NCI-H345 (cell line): Measurements from ENCODE around the gene HOXC13.

ENCODE experiments used
- DNase-seq: peaks from one replicate; lab custom pipeline; 2025; lab: John Stamatoyannopoulos, UW

Gene HOXC13

DNA sequence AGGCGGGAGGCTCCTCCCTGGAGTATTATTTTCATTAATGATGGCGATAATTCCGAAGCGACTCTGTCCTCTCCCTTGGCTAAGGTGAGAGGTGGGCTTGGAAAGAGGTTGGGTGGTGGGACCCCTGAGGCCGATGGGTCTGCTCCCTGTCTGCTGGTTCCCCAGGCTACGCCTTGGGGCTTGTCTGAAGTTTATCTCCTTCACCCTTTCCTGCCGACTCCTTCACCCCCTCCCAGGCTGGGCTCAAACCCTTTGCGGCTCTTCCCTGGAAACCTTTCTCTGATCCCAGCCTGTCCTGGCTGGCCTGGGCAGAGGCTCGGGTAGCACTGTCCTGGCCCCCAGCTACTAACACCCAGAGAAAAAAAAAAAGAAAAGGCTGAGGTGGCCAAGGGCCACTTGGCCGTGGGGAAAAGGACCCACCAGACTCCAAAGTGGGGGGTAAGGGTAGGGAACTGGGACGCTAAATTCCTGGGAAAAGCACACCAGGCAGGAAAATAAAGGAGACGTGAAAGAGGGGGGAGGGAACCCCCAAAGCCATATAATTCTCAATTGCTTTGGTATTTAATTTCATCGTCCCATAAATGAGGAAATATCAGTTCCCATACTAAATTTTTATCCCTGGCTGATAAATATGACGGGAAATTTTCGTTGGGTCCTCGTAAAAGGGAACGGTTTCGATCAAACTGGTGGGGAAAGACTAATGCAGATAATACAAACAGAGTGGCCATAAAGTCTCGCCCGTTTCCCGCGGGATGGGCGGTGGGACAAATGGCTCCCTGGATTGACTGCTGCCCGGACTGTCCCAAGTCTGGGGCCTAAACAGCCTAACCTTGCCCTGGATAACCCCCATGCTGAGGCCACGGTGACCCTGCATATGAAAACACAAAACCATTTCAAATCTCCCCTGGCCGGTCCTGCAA is 44.3 kb downstream of the HOXC13 start:
- no peak for DNase-seq

DNA sequence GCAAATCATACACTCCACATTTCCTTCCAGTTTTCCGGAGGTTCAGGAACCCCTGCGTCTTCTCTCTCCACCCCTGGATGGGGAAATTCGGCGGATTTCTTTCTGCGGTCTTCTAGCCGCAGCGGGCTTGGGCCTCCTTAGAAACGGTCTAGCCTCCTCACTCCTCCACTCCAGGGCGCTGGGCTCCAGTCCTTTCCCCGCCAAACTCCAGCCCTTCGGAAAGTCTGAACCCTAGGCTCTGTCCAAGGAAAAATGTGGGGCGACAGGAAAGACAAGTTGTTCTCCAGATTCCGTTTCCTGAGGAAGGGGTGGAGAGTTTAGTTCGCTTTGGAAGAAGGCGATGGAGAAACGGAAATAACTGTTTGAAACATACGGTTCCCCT is 44.9 kb downstream of the HOXC13 start:
- no peak for DNase-seq

DNA sequence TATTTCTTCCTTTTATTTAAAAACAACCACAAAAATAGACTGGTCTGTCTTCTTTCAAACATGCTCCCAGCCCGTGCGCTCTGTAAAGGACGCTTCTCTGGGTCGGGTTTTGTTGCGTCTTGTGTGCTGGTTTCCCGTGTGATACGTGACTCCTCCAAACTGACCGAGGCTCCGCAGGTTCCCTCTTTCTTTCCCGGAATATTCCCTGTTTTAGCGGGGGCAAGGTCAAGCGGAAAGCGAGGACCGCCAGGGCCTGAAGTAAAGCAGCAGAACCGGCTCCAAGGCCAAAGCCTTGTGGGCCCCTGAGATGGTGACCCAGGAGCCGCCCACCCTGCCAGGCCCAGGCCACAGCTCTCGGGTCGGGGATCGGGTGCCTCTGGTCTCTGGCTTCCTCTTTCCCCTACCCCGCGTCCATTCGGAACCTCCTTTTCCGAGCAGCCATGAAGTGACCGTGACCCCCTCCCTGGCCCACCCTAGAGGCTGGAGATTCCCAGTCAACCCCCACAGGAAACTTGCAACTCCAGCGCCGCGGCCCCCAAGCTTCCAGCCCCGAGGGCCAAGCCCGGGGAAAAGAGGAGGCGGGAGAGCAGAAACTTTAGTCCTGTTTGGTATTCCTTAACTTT is 45.4 kb downstream of the HOXC13 start:
- no peak for DNase-seq

DNA sequence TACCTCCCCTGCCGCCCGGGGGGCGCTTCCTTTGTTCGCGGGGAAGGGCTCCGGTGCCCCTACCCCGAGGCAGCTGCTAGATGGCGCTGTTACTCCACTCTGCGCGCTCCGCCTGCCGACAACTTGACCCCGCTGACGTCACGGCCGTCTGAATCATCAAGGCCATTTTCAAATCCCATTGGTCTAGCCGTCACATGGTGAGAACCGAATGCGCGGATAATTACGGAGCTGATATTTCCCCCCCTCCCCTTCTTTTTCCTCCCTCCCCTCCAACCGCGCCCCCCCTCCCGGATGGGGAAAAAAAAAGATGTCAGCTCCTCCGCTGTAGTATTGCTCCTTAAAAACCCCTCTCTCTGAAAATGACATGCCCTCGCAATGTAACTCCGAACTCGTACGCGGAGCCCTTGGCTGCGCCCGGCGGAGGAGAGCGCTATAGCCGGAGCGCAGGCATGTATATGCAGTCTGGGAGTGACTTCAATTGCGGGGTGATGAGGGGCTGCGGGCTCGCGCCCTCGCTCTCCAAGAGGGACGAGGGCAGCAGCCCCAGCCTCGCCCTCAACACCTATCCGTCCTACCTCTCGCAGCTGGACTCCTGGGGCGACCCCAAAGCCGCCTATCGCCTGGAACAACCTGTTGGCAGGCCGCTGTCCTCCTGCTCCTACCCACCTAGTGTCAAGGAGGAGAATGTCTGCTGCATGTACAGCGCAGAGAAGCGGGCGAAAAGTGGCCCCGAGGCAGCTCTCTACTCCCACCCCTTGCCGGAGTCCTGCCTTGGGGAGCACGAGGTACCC is 46.5 kb downstream of the HOXC13 start, which contains the start of gene HOXC10:
Gene HOXC10, plus strand, starts transcription at position 246 of the 791 bp plus-strand sequence. Its CDS starts 114 bp downstream, at position 360.
- peak; percentile 54 for DNase-seq

DNA sequence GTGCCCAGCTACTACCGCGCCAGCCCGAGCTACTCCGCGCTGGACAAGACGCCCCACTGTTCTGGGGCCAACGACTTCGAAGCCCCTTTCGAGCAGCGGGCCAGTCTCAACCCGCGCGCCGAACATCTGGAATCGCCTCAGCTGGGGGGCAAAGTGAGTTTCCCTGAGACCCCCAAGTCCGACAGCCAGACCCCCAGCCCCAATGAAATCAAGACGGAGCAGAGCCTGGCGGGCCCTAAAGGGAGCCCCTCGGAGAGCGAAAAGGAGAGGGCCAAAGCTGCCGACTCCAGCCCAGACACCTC is 47.0 kb downstream of the HOXC13 start:
- no peak for DNase-seq

DNA sequence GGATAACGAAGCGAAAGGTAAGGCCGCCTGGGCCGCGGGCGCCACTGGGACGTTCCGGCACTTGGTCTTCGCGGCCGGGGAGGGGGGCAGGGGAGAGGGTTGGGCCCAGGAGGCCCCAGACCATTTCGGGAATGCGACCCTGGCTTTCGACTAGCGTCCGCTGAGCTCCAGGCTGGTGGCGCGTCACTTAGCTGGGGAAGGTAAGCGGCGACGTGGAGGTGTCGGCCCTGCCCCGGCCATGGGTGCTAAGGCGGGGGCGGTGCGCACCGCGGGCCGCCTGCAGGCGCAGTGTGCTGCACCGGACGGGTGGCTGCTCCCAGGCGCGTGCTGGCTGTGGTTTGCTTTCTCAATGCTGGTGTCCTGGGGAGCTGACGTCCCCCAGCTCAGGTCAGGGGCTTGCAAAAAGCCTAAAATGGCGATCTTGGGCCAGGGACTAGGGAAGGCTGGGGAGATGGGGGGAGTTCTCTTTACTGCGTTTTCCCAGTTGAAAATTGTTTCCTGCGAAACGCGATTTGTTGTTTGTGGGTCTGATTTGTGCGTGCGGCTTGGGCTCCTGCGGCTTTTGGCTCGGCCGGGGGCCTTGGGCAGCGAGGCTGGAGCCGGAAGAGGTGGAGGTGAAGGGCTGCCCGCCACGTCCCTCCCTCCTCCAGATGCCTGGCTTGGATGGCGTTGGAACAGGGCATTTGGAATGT is 47.5 kb downstream of the HOXC13 start:
- no peak for DNase-seq

DNA sequence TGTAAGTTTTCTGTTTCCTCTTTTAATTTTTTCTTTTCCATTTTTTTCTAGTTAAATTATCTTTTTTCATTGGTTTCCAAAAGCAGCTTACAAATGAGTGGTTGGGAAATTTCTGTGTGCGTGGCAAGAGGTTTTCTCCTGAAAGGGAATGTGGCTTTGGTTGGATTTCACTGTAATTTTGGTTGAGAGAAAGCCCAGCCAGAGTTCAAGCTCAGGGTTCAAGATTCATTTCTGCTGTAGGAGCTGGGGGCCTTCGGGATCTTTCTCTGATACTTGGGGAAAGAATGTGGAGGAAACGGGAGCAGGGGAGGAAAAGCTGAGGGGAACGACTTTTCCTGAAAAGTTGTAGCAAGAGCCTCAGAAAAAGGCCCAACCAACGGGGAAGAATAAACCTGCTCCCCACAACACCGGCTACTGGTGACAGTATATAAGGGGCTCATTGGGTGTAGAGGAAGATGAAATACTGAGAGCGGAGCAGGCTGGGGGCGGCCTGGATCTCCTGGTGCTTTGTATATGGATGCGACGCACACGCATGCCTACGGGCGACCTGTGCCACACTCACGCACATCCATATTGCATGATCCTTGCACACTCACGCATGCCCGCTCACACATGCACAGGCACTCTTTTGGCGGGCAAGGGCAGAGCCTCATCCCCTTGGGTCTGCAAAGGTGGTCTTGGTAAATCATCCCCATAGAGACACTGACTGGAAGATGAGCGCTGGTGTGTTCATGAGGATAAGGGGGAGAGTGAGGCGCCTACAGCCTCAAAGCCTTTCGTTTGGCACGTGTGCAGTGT is 48.3 kb downstream of the HOXC13 start:
- no peak for DNase-seq

DNA sequence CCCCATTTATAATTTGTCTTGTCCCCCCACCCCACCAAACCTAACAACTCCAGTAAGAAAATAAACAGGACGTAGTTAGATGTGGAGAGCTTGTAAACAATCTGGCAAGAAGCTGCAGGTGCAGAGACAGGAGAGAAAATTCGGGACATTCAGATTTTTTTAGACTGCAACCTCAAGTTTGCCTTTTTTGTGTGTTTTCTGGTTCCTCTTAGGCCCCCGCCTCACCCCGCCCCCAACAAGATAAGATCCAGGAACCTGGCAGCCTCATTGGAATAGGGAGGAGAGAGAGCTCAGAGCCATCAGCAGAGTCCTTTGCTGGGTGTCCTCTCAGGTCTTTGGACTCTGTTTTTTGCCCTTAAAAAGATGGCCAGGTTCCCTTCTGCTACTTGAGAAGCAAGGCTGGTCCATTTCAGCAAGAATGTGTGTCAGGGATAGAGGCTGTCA is 49.2 kb downstream of the HOXC13 start:
- DNase-seq = no peak

DNA sequence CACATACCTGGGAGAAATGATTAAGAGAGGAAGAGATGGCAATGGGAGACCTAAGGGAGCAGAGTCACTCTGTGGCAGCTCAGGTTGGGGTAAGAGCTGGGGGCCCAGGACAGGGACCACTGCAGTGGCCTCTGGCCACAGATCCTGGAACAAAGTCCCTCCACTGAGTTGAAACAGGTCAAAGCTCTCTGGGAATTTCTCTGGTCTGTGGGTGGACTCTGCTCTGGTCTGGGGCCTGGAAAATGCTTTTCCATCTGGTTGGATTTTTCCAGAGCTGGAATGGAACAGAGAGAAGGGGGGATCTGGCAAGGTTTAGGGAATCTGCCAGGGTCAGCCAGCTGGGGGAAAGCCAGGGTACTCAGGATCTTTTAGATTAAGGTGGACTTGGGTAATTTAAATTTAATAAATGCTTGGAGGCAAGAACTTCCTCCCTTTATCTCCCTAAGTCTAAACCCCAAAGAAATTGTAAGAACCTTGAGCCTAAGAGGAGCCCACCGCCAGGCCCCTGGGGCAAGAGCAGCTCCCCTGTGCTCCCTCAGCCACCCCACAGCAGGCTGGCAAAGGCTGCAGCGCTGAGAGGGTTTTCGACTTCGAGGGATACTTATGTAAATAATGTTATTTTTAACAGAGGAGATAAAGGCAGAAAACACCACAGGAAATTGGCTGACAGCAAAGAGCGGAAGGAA is 50.1 kb downstream of the HOXC13 start:
- no peak for DNase-seq

DNA sequence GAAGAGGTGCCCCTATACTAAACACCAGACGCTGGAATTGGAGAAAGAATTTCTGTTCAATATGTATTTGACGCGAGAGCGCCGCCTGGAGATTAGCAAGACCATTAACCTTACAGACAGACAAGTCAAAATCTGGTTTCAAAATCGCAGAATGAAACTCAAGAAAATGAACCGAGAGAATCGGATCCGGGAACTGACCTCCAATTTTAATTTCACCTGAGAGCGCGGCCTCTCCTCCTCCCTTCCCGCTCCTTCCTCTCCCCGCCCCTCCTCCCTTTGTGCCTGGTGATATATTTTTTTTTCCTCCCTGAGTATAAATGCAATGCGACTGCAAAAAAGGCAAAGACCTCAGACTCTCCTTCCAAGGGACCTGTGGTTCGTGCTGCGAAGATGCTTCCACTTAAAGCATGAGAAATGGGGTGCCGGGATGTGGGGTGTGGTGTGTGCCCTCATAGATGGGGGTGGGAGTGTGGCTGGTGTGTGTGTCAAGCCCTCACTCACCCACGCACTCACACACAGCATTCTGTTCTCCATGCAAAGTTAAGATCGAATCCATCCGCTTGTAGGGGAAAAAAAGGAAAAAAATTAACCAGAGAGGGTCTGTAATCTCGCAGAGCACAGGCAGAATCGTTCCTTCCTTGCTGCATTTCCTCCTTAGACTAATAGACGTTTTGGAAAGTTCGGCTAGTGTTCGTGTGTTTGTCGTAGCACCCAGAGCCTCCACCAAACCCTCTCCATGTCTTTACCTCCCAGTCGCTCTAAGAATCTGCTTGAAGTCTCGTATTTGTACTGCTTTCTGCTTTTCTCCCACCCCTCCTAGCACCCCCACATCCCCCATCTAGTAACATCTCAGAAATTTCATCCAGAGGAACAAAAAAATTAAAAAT is 50.8 kb downstream of the HOXC13 start:
- peak; percentile 42 for DNase-seq

DNA sequence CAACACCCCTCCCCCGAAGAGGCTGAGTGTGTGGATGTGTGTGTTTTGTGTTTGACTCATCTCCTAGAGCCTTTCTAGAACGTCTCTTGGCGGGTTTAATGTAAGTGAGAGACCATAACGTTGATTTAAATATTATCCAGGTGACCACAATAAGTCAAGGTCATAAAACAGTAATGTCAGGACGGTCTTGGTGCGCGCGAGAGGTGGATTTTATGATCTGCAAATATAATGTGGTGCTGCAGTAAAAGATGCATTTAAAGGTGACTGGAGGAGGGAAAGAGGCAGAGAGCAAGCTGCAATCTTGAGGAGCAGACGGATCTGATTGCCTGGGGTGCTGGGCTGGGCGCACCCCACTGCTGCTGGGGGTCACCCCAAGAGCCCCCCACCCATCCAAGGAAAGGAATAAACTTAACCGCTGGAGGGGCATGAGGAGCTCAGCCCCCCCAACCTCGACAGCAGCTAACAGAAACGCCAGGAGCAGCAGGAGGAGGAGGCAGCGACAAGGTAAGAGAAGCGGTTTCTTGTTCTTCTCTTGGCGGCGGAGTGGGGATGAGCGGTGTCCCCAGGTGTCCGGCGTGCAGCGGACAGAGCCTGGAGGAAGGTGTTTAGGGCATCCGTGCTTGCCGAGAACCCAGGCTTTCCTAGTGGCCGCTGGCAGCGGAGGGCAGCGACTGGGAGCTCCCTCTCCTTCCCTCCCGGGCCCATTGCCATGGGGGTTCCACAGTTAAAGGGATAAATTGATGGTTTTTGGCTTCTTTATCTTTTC is 51.9 kb downstream of the HOXC13 start:
- no peak for DNase-seq

DNA sequence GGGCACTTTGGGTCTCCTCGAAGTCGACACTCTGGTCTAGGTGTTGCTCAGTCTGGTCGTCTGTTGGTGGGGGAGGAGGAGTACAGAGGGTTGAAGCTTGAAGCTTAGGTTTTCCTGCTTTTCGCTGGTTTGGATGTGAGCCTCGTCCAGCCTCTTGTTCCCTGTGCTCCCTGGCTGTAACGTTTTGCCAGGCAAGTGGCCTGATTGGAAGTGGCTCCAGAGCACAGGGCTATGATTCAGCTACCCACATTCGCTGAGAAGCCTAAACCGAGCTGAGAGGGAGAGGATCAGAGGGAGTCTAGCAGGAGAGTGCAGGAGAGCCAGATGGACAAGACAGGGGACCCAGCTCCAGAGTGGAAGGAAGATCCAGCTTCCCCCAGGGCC is 52.4 kb downstream of the HOXC13 start:
- no peak for DNase-seq

DNA sequence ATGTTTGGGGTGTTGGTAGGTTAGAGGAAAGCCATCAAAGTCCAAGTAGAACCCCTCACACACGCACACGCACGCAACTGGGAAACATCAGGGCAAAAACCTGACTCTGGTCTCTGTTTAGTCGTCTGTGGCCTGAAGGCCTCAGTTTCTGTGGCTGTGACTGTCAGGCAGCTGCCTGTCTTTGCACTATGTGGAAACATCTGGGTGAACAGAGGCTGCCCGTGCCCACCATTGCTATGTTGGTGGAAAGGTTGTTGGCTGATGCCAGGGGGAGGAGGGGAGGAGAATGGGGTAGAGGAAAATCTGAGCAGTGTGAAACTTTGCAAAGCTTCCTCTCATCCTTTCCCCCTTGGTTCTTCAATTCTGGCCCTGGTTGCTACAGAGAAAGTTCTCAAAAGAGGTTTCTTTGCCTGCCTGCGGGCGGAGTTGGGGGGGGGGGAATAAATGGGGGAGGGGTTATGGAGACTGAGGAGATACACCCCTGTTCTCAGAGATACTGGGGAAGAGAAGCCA is 53.8 kb downstream of the HOXC13 start:
- no peak for DNase-seq

DNA sequence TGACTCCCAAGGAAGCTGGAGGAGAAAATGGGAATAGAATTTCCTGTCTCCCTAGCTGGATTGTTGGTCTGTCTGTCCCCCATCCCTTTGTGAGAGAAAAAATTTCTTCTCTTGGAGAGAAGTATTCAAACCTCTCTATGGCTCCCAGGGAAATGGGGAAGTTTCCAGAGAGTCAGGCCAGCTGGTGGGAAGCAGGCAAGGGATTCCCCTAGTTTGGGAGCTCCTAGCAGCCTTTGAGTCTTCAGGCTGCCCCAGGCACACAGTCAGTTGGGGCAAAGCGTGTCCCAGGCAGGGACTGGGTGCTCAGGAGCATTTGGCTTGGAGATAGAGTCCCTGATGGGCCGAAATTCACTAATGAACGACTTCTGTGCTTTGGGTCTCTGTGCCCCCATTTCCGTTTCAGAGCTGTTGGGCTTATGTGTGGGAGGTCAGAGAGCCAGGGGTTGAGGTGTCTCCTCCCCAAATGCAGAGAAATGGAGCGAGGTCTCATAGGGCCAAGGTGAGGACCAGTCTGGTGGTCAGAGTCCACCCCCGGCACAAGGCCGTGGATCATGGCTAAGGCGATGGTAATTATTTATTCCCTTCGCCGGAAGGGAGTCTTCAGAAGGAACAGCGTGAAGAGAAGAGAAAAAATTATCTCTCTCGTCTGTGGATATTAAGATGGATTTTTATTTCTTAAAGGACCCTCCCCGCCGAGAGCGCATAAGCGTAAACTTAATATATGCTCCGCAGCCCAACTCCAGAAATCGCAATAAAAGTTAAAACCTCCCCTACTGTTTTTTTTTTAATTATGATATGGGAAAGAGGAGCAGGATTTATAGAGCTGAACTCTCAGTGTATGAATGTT is 54.8 kb downstream of the HOXC13 start:
- no peak for DNase-seq

DNA sequence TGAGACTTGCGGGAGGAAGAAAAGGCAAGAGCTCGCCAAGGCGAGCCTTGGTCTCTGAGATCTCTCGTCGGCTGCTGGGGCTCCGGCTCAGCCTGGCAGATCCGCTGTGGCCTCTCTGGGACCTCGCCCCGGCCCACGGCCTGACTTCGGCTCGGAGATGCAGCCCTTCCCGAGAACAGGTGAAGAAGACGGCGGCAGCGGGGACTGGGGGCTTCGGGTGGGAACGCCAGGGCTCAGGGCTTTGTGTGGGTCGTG is 55.3 kb downstream of the HOXC13 start:
- DNase-seq = no peak

DNA sequence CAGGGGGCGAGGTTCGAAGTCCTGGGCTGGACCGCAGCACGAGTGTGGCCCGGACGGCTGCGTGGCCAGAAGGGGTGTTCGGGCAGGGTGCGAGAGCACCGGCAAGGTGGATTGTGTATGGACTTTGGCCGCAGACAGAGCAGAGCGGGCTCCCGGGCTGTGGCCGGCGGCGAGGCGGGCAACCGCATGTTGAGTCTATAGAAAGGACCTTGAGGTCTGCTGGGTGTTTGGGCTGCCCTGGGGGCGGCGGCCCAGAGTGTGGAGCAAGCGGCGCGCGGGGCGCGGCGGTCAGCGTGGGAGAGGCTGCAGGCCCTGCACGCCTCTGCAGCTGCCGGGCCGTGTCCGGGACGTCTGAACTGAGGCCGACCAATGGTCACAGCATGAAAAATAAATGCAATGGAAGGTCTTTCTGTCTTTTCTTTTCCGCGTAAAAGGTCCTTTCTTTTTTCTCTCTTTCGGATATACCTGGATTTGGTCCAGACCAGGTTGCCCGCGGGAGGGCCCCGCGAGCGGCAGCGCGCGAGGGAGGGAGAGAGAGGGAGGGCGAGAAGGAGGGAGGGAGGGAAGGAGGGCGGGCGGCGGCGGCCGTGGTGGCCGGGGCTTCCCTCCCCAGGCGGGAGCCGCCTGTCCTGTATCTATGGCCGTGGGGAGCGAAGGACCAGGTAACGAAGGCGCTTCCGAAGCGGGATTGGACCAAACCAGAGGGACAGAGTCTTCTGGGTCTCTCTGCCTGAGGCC is 55.8 kb downstream of the HOXC13 start:
- no peak for DNase-seq

DNA sequence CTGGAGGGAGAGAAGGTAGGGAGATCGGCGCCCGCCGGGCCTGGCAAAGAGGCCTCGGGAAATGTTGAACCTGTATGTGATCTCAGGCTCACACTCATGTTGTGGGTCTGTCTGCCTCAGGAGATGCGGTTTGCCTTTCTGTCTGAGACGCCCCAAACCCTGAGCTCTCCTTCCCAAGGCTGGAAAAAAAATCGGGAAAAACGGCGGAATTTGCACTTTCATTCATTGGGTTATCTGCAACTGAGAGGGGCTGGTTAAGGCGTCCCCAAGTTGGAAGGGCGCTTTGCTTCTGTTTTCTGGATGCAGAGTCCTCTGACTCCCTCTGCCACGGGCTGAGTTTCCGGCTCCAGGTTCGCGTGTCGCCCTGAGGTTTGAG is 56.4 kb downstream of the HOXC13 start:
- no peak for DNase-seq
